ENCODE data around the gene MBNL1.
"Not testable (repeated sequence)": the region's sequence is repeated elsewhere in the genome, so short reads cannot be mapped to it uniquely, and the experiment has no call there.

Gene MBNL1

GRCh38 chr3:152319256-152319655 lies 50.5 kb downstream of the MBNL1 start:
- DNase-seq (ENCODE audit: low read depth, low spot score): no peak

- DNase-seq (ENCODE audit: low read depth, low spot score): no peak
Observed at GRCh38 chr3:152319831-152320617, 51.3 kb downstream of the MBNL1 start.

- no peak for DNase-seq (ENCODE audit: low read depth, low spot score)
Observed at GRCh38 chr3:152321200-152321954, 52.6 kb downstream of the MBNL1 start.

- DNase-seq (ENCODE audit: low read depth, low spot score): no peak
Observed at GRCh38 chr3:152321955-152322377, 53.2 kb downstream of the MBNL1 start.

GRCh38 chr3:152322756-152323155 lies 54.0 kb downstream of the MBNL1 start:
- no peak for DNase-seq (ENCODE audit: low read depth, low spot score)

GRCh38 chr3:152323834-152324233 lies 55.1 kb downstream of the MBNL1 start:
- no peak for DNase-seq (ENCODE audit: low read depth, low spot score)

- DNase-seq (ENCODE audit: low read depth, low spot score): no peak
Observed at GRCh38 chr3:152325136-152325535, 56.4 kb downstream of the MBNL1 start.

GRCh38 chr3:152327203-152327602 lies 58.5 kb downstream of the MBNL1 start:
- DNase-seq (ENCODE audit: low read depth, low spot score): no peak

- DNase-seq (ENCODE audit: low read depth, low spot score): no peak
Observed at GRCh38 chr3:152328841-152329240, 60.1 kb downstream of the MBNL1 start.

GRCh38 chr3:152330559-152330958 lies 61.8 kb downstream of the MBNL1 start:
- no peak for DNase-seq (ENCODE audit: low read depth, low spot score)

- DNase-seq (ENCODE audit: low read depth, low spot score): no peak
Observed at GRCh38 chr3:152331018-152331541, 62.4 kb downstream of the MBNL1 start.

GRCh38 chr3:152331998-152332397 lies 63.3 kb downstream of the MBNL1 start:
- no peak for DNase-seq (ENCODE audit: low read depth, low spot score)

- DNase-seq (ENCODE audit: low read depth, low spot score): no peak
Observed at GRCh38 chr3:152333928-152334327, 65.2 kb downstream of the MBNL1 start.

GRCh38 chr3:152334761-152335160 lies 66.0 kb downstream of the MBNL1 start:
- DNase-seq (ENCODE audit: low read depth, low spot score): no peak

GRCh38 chr3:152335273-152335672 lies 66.5 kb downstream of the MBNL1 start:
- DNase-seq (ENCODE audit: low read depth, low spot score): no peak

- DNase-seq (ENCODE audit: low read depth, low spot score): not testable (repeated sequence)
Observed at GRCh38 chr3:152337337-152337736, 68.6 kb downstream of the MBNL1 start.

- no peak for DNase-seq (ENCODE audit: low read depth, low spot score)
Observed at GRCh38 chr3:152338159-152338720, 69.5 kb downstream of the MBNL1 start.

- DNase-seq (ENCODE audit: low read depth, low spot score): peak; percentile 37
Observed at GRCh38 chr3:152339881-152340505, 71.3 kb downstream of the MBNL1 start.

GRCh38 chr3:152345233-152345632 lies 76.5 kb downstream of the MBNL1 start:
- no peak for DNase-seq (ENCODE audit: low read depth, low spot score)

GRCh38 chr3:152346058-152346457 lies 77.3 kb downstream of the MBNL1 start:
- no peak for DNase-seq (ENCODE audit: low read depth, low spot score)

GRCh38 chr3:152346740-152347139 lies 78.0 kb downstream of the MBNL1 start:
- no peak for DNase-seq (ENCODE audit: low read depth, low spot score)

Data from ELF-1 (cell line).